Measurements from ENCODE around the gene VTI1A.

The VTI1A gene

DNA sequence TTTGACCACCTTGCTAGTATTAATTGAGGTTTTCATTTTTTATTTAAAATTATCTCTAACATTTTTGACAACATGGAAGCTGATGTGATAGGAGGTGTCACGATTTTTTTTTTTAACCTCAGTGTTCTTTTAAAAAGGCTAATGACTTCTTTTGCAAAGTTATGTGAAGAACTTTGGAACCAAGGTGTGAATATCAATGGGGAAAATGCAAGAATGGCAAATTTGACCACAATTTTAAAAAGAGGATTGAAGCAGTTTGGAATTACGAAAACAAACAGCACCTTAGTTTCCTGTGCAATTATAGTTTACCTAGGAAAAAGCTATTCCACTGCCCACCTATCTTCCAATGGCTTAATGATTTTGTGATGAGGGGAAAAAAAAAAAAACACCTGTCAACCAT is 232.4 kb downstream of the VTI1A start:
- no peak for DNase-seq (ENCODE audit: low read depth in 2 of 2)

DNA sequence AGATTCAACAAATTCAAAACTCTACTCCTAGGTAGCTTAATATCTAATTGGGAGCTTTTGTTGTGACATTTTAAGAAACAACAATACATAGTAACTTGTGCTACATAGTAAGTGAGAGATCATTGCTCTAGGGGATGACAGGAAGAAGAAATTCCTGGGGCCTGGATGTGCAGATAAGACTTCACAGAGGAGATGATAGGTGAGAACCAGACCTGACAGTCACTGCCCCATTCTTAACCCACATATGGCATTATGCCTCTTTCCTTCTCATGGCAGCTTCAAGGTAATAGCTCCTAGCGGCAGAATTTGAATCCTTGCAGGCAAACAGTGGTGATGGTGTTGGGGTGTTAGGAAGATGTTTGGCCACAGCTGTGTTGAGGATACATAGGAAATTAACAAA is 233.6 kb downstream of the VTI1A start:
- DNase-seq (ENCODE audit: low read depth in 2 of 2), result no peak

DNA sequence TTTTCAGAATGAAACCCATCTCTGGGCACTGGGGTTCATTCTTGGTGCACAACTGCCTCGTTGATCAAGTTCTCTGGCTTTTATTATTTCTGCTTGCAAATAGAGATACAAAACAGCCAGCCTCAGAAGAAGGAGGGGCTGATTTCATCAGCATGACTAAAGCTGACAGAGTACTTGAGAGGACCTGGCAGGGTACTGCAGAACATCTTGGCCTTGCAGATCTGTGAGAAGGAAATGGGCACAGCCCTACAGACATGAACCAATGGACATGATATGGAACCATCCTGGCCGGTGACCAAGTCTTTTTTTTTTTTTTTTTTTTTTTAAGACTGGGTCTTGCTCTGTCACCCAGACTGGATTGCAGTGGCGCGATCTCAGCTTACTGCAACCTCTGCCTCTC is 240.6 kb downstream of the VTI1A start:
- no peak for DNase-seq (ENCODE audit: low read depth in 2 of 2)

DNA sequence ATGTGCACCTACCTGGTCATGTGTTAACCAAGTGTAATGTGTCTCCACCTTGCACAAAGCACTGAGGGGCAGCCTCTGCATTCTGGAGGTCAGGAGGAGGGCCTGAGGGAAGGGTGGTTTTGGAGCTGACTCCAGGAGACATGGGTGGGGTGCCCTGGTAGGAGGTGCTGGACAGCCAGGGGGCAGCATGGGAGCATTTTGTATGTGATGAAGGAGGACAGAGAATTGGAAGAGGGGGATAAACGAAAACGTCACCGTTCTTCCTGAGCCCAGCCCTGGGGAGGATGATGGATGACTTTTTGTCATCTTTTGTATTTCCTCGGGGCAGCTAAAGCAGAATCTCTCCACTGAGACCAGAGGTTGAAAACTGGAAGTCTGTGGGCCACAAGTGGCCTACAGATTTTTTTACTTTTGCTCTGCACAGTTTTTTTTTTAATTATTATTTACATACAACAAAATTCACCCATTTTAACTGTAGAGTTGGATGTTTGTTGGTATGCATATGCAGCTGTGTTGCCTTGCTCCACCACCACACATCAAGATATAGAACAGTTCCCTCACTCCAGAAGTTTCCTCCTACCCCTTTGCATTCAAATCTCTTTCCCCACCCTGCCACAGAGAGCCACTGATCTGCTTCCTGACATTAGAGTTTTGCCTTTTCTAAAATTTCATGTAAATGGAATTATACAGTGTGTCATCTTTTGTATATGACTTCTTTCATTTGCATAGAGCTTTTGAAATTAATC is 242.5 kb downstream of the VTI1A start:
- DNase-seq (ENCODE audit: low read depth in 2 of 2), result no peak

DNA sequence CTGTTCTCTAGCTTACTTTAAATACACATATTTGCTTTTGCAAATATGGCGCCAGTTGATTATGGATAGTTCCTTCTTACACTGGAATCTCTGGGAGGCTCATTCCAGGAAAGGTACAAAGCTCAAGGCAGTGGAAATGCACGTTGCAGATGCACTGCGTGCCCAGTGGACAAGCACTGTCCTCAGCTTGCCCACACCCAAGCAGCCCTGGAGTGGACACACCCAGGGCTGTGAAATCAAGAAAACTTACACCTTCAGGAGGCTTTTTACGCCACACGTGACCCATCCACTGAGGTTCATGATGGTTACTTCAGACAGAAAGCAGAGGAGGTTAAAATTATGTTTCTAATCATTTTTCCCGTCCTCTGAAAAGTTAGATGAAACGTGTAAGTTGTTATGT is 248.5 kb downstream of the VTI1A start:
- DNase-seq (ENCODE audit: low read depth in 2 of 2), result no peak

DNA sequence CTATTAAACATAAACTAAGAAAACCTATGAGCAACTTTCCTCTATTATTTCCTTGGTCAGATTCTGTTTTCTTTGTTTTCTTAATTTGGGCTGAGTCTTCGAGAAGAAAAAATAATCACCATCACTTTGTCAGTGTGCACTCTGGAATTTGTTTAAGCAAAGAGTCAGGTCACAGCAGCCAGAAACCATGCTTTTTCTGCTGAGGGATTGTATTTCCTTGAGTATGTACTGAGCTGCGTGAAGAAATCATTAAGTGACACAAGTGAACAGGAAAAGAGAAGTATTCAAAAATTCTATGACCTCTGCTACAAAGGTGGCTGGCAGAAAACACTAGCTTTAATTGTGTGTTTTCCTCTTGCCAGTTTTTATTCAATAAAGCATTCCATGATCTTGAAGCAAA is 249.6 kb downstream of the VTI1A start:
- no peak for DNase-seq (ENCODE audit: low read depth in 2 of 2)

DNA sequence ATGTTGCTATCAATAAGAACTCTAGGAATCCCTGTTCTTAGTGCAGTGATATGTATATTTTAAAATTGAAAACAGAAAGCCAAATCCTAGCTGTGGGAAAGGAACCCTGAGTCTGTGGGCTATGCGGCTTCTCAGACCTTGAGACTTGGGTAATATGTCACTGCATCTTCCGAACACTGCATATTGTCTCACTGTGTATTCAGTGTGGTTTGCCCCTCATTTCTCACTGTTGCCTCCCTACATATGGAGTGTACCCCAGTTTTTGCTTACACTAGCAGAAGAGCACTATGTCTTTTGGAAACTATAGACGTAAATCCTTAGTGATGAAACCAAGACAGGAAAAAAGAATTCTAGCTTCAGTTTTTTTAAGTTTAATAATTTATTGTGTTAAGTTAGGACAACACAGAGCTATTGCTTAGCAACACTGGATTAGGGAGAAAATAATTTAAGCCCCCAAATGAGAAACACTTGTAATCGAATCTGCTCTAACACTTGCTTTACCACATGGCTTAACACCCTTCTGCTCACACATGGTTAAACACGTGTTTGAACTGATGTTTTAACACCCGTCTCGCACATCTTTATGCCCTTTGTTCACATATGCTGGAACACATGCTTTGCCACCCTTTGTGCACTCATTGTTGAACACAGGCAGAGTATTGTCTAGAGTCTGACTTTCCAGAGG is 251.3 kb downstream of the VTI1A start:
- no peak for DNase-seq (ENCODE audit: low read depth in 2 of 2)

DNA sequence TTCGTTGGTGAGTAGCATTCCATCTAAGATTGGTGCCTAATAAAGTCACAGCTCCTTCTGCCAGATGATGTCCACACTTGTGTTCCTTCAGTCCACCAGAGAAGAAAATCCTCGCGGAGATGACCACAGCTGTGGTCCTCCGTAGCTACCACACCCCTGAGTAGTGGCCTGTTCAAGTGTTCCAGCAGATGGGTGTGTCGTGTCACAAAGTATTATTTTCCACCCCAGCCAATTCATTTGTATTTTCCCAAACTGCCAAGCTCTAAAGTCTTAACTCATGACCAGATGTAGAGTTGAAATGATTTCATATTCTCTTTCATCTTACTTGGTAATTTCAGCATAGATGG is 251.8 kb downstream of the VTI1A start:
- no peak for DNase-seq (ENCODE audit: low read depth in 2 of 2)

DNA sequence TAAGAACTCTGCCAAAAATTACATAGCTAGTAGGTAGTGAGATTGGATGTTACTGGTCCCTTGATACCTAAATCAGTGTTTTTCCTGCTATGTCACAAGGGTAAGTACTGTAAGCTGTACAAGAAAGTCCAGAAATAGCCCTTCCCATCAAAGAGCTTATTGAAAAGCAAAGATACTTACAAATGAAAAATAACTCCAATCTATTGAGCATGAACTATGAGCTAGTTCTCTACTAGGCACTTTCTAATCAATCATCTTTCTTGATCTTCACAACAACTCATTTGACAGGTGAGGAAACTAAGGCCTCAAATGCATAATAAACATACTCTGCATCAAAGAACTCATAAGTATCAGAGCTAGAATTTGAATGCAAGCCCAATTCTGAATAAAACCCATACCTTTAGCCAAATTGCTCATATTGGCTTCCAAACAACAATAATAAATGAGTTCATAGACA is 253.2 kb downstream of the VTI1A start:
- DNase-seq (ENCODE audit: low read depth in 2 of 2), result no peak

DNA sequence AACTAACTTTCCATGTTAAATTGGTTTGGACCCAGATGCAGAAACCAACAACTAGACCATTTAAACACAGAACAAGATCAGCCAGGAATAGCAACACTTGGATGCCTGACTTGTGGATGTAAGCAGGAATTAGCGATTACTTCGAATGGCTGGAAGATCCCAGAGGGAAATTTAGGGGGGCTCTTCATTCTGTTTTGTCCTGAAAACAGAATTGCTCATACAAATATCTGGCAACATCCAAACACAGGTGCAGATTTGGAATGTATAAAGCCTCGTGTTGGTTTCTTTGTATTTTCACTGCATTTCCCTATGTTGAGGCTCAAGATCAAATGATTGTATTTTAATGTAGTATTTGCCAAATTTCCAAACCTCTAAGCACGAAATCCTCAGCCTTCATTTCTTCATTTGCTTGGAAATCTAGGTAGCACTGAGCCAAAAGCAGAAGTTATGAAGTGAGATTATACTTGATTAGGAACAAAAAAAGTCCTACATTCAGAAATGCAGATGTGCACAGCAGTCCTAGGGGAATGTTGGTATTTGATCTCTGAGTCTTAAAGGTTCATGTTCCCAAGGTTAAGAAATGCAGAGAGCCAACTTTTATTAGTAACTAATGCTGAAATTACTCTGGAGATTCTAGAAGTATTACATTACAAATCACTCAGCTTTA is 254.3 kb downstream of the VTI1A start:
- no peak for DNase-seq (ENCODE audit: low read depth in 2 of 2)

DNA sequence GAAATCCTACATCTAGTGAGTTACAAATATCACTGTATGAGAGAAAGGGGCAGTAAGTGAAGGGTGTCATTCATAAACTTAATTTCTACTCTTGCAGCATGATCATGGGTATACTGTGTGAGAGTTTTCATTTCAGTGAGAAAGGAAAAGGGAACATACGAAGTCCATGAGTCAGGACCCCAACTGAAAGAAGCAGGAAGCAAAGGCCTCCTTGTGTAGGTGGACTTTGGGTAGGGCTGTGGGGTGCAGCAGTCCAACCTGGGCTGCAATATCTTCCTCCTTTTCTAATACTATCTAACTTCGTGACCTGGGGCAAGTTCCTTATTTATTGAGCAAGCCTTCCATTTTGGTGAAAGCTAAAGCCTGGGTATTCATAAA is 254.9 kb downstream of the VTI1A start:
- DNase-seq (ENCODE audit: low read depth in 2 of 2), result no peak

DNA sequence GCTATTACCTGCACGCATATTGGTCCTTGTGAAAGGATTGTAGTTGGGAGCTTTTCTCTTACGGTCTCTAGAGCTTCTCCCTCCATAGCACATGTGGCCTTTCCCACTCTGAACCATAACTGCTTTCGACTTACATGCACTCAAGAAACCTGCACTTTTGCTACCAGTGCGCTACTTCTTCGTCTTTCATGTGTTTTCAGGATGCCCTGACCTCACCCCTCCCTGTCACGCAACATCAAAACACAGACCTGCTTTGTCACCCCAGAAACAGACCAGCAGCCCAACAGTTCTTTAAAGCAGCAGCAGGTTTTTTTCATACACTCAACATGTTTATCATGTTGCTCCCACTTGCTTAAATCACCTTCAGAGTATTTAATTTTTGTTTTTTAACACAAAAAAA is 259.6 kb downstream of the VTI1A start:
- no peak for DNase-seq (ENCODE audit: low read depth in 2 of 2)

DNA sequence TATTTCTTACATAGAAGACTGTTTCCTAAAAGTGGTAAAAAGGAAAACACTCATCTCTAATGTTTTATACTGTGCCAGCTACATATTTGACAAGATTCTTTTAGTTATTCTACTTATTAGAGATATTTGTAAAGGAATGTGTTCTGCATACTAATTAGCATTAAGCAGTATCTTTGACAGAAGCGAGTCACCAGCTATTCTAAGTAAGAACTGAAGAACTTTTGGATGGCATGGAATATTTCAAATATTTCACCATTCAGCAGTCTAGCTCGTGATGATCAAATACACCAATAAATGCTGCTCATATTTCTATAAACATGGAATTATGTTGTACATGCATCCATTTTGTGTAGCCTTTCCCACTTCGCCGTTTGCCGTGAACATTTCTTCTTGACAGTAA is 261.4 kb downstream of the VTI1A start:
- DNase-seq (ENCODE audit: low read depth in 2 of 2), result no peak

DNA sequence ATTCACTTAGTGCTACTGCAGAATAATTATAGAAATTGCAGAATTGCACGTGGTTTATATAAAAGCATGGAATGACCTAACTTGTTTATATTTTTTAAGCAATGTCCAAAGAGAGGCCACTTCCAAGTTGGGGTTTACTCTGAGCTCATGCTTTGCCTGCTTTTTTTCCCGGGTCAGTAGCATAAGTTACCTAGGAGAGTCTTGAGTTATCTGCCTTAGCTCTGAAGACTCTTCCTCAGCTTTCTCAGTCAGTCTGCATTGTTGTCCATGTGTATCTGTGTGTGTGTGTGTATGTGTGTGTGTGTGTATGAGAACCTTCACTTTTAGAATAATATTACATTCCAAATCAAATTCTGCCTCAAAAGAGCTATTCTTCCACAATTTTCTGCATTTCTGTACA is 263.5 kb downstream of the VTI1A start:
- no peak for DNase-seq (ENCODE audit: low read depth in 2 of 2)

DNA sequence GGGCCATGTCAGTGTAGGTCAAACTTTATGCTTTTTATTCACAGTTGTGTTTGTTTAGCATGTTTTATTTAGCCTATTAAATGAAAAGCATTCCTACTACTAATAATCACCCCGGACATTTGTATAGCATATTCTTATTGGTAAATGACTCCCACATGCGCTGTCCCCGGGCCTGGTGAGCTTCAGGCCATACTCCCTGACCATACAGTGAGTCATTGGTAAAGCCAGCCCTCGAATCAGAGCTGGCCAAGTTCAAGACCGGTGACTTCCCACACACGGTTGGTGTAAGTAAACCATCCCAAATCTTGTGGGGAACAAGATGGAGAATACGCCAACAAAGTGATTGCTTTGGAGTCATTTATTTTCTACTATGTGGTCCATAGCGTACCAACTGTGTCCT is 264.4 kb downstream of the VTI1A start:
- DNase-seq (ENCODE audit: low read depth in 2 of 2), result no peak

DNA sequence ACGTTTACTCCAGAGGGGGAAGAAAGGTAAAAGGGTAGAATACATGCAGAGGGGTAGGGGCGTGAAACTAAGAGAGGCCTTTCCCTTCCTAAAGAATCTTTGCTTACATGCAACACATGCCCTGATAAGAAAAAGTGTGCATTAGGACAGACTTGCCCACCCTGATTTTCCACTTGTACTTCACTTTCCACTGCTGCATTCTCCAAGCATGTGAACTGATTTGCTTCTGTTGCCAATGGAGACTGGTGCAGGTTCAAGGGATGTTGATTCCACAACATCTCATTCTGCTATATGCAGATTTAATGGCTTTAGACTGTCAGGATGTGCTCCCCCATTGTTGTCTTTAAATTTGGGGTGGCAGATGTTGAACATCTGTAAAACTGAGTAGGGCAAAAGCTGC is 265.5 kb downstream of the VTI1A start:
- DNase-seq (ENCODE audit: low read depth in 2 of 2), result no peak

DNA sequence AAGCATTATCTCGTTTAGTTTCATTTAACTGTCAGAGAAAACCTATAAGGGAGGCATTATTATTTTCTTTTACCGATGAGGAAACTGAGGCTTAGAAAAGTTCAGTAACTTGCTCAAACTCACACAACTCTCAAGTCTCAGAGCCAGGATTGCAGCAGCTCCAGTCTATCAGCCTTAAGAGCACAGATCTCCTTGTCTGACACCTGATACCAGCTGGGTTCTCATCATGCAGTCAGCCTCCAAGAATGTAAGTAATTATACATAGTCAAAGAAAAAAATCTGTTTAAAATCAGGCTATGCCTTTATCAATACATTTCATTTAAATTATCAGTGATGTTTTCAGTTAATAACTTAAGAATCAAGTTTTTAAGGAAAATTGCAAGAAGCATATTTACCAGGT is 266.4 kb downstream of the VTI1A start:
- no peak for DNase-seq (ENCODE audit: low read depth in 2 of 2)

DNA sequence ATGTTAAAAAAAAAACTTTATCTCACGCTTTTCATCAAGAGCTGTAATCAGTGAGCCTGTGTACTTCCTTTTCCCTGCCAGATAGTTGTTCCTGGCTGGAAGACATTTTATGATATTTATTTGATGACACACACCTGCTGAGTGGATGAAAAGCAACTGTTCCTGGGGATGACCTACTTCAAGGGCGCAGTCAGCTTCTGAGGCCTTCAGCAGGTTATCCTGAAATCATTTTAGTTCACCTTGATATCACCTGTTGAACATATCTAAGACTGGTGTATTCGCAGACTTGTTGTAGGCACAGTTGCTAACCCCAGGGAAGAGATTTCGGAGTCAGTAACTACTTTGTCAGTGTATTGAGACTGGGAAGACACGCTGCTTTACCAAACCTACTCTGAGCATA is 268.6 kb downstream of the VTI1A start:
- no peak for DNase-seq (ENCODE audit: low read depth in 2 of 2)

DNA sequence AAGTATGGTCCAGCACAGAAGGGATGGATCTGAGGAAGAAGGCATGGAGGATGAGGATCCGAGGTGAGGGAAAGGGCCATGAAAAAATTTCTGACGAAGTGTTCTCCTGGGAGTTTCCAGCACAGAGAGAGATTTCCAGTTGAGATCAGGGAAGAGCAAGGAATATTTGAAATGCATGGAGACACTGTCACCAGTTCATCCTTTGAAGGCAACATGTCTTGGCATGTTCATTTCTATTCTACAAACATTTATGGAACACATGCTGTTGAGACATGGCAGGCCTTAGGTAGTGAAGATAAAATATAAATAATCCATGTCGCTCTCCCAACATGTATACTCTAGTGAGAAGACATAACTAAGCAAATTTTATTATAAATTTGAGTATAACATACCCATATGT is 269.1 kb downstream of the VTI1A start:
- DNase-seq (ENCODE audit: low read depth in 2 of 2), result no peak

DNA sequence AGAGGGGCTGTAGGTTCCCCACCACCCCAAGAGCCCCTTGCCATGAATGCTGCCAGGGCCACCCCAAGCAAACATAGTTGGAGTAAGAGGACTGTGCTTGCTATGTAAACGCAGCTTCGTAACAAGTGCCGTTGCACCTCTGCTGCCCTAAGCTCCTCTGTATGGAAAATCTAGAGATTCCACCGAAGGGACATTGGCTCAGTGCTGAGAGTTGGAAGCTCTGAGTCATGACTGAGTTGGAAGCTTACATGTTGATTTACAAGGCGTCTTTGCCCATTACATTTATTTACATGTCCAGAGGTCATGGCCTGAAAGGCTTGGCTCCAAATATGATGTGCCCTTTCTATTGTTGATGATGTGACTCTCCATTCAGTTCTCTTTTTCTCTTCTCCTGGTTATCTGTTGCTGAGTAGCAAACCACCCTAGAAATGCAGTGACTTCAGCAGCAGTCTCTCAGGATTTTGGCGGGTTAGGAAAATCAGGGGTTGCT is 270.0 kb downstream of the VTI1A start:
- no peak for DNase-seq (ENCODE audit: low read depth in 2 of 2)

DNA sequence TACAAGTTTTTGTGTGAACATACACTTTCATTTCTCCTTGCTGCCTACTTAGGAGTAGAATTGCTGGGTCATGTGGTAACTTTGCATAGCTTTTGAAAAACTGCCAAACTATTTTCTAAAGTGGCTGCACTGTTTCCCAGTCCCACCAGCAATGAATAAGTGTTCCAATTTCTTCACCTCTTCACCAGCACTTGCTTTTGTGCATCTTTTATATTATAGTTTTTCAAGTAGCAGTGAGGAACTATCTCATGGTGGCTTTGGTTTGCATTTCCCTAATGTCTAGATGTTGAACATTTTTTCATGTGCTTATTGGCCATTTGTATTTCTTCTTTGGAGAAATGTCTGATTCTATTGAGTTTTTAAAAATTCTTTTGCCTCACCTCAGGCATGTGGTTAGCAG is 273.2 kb downstream of the VTI1A start:
- no peak for DNase-seq (ENCODE audit: low read depth in 2 of 2)

DNA sequence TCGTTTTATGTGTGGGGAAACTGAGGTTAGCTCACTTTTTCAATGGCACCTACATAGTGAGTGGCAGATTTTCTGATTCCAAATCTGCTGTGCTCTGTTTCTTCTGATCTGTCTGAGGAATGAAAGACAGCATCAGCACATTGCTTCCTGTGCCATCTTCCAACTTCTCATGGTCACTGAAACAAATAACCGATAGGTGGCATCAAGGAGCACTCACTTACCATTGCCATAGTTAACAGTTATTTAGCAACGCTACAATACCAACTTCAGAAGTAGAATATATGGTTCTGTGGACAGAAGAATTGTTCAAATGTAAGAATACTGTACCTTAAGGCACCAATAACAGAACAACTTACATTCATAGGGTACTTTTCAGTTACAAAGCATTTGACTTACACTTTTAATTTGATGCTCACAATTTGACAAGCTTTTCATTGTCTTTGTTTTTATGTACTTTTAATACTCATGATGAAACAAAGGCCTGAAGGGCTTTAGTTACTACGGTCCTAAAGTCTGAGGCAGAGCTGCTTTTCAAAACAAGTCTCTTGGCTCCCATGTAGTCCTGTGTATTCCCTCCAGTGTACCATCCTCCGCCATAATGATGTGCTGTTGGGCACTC is 274.2 kb downstream of the VTI1A start:
- DNase-seq (ENCODE audit: low read depth in 2 of 2), result no peak

DNA sequence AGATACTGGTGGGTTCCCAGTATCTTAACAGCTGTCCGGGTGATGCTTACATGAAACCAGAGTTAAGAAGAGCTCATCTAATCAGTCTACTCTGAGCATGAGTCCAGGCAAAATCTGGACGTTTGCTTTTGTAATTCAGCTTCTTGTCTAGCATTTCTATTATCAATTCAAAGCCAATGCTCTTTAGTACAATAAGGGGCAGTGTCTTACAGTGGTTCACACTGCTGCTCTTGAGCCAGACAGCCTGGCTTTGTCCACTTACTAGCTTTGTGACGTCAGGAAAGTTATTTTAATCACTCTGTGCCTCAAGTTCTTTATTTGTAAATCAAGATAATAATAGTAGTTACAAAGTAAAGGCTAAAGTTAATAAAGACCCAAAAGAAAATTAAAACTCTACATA is 275.7 kb downstream of the VTI1A start:
- no peak for DNase-seq (ENCODE audit: low read depth in 2 of 2)

Data from stimulated activated CD4-positive, alpha-beta T cell treated with anti-CD3 and anti-CD28 coated beads, Interleukin-12 subunit alpha, Interleukin-12 subunit beta, amount 100 ng/mL, for 24 hours (primary cell).